H1 (cell line): Measurements from ENCODE around the gene ZNF608. TPM values are rescaled to one million over a fixed set of nuclear protein-coding genes. Genes with fewer than 3 reads are reported as not detected.

Experiments
- CTCF ChIA-PET: fragments of 300-600 bp; sonication (Branson Sonifier 250); formaldehyde crosslinking; loops from one replicate; lab custom pipeline; 2021; ENCODE audit not compliant: partially characterized antibody; lab: Charles Lee
- POLR2A ChIA-PET: fragments of 300-600 bp; sonication (Branson Sonifier 250); formaldehyde crosslinking; loops from one replicate; lab custom pipeline; 2021; ENCODE audit warnings: inconsistent platforms; ENCODE audit not compliant: partially characterized antibody; lab: Charles Lee
- DNase-seq, 2 experiments: peaks; one replicate each; pipeline versions ENCODE4 v3.0.0 to v3.0.0-alpha.2; 2010 to 2022; ENCODE audit warnings: low spot score in 2 of 2, low read depth in 1 of 2, mixed read lengths in 1 of 2
- FAIRE-seq: peaks from 2 replicates; lab custom pipeline; 2011; peaks lifted over from hg19 to GRCh38; lab: Jason Lieb, UNC
- H2AFZ ChIP-seq: 2 replicates; pipeline ENCODE4 v1.8.1; 2012; ENCODE audit warnings: low read length, inconsistent platforms
- H2AK5ac ChIP-seq: 2 replicates; pipeline ENCODE4 v1.6.1; 2013; ENCODE audit warnings: low read depth, low read length
- H2BK120ac ChIP-seq: replicated peaks from 2 replicates; pipeline ENCODE3; 2013; ENCODE audit warnings: low read depth, low read length, inconsistent platforms
- H2BK12ac ChIP-seq: 2 replicates; pipeline ENCODE4 v1.6.1; 2013; ENCODE audit warnings: low read depth, low read length
- H2BK15ac ChIP-seq: 2 replicates; pipeline ENCODE4 v1.6.1; 2013; ENCODE audit warnings: low read length
- H2BK20ac ChIP-seq: 2 replicates; pipeline ENCODE4 v1.6.1; 2013; ENCODE audit warnings: low read length
- H2BK5ac ChIP-seq: 2 replicates; pipeline ENCODE4 v1.6.1; 2013; ENCODE audit warnings: low read depth, low read length
- H3K14ac ChIP-seq: 2 replicates; pipeline ENCODE4 v1.6.1; 2013; ENCODE audit warnings: inconsistent platforms; ENCODE audit not compliant: insufficient read length
- H3K18ac ChIP-seq: 2 replicates; pipeline ENCODE4 v1.6.1; 2013; ENCODE audit warnings: low read length; ENCODE audit errors: extremely low read depth
- H3K23ac ChIP-seq: 2 replicates; pipeline ENCODE4 v1.6.1; 2013; ENCODE audit warnings: inconsistent platforms; ENCODE audit not compliant: insufficient read length
- H3K23me2 ChIP-seq: 2 replicates; pipeline ENCODE4 v1.6.1; 2013; ENCODE audit warnings: low read depth, low read length
- H3K27ac ChIP-seq: 2 replicates; pipeline ENCODE4 v1.6.1; 2011; ENCODE audit warnings: low read depth, low read length, inconsistent platforms
- H3K27me3 ChIP-seq, 4 experiments: replicated peaks in 1 of 4; 1 replicate in 1 of 4; 2 replicates in 3 of 4; pipeline versions ENCODE4 v1.6.1 to v1.8.1; 2011 to 2013; ENCODE audit warnings: low read length in 3 of 4, mild to moderate bottlenecking in 3 of 4, inconsistent platforms in 2 of 4, mixed read lengths in 2 of 4, moderate library complexity in 1 of 4; ENCODE audit not compliant: control insufficient read depth in 3 of 4, insufficient read depth in 3 of 4; ENCODE audit errors: extremely low read depth in 1 of 4
- H3K36me3 ChIP-seq, 4 experiments: 2 replicates each; pipeline versions ENCODE4 v1.6.1 to v1.8.1; 2011 to 2013; ENCODE audit warnings: mild to moderate bottlenecking in 4 of 4, low read length in 3 of 4, moderate library complexity in 2 of 4, control low read depth in 1 of 4, inconsistent platforms in 1 of 4; ENCODE audit not compliant: insufficient read depth in 4 of 4, control insufficient read depth in 2 of 4
- H3K4ac ChIP-seq: replicated peaks from 2 replicates; pipeline ENCODE3; 2013; ENCODE audit warnings: low read length, low read depth, mixed read lengths, inconsistent platforms; ENCODE audit not compliant: insufficient read length
- H3K4me1 ChIP-seq, 4 experiments: replicated peaks in 1 of 4; 1 replicate in 1 of 4; 2 replicates in 3 of 4; pipeline versions ENCODE4 v1.6.1 to v1.8.1; 2011 to 2013; ENCODE audit warnings: low read length in 3 of 4, inconsistent platforms in 2 of 4, mixed read lengths in 1 of 4; ENCODE audit not compliant: insufficient read depth in 4 of 4, control insufficient read depth in 3 of 4
- H3K4me2 ChIP-seq, 2 experiments: 2 replicates each; pipeline versions ENCODE4 v1.6.1 to v1.8.1; 2011 to 2013; ENCODE audit warnings: low read depth in 2 of 2, low read length in 2 of 2, control low read depth in 1 of 2, inconsistent platforms in 1 of 2, mild to moderate bottlenecking in 1 of 2; ENCODE audit not compliant: insufficient read depth in 1 of 2
- H3K4me3 ChIP-seq, 4 experiments: fragments of 200-600, 300-600 bp in 1 of 4; sonication (generic), shearing (Covaris generic), sonication (Bioruptor Twin) in 1 of 4; 2 replicates each; pipeline versions ENCODE4 v1.5.1 to v1.8.1; 2011 to 2016; ENCODE audit warnings: low read length in 4 of 4, low read depth in 3 of 4, control low read depth in 2 of 4, inconsistent platforms in 2 of 4, mild to moderate bottlenecking in 2 of 4, mixed read lengths in 1 of 4, moderate library complexity in 1 of 4; ENCODE audit not compliant: insufficient read depth in 2 of 4; ENCODE audit errors: extremely low read depth in 1 of 4
- H3K56ac ChIP-seq: replicated peaks from 2 replicates; pipeline ENCODE3; 2013; ENCODE audit warnings: low read depth, mild to moderate bottlenecking, mixed read lengths, low read length, inconsistent platforms; ENCODE audit not compliant: insufficient read length
- H3K79me1 ChIP-seq: 2 replicates; pipeline ENCODE4 v1.6.1; 2013; ENCODE audit warnings: low read depth, low read length, control low read depth
- H3K79me2 ChIP-seq, 2 experiments: 2 replicates each; pipeline versions ENCODE4 v1.6.1 to v1.8.1; 2012 to 2013; ENCODE audit warnings: low read length in 2 of 2, mild to moderate bottlenecking in 2 of 2, inconsistent platforms in 1 of 2; ENCODE audit not compliant: insufficient read depth in 2 of 2, control insufficient read depth in 1 of 2
- H3K9ac ChIP-seq, 4 experiments: replicated peaks in 1 of 4; 1 replicate in 1 of 4; 2 replicates in 3 of 4; pipeline versions ENCODE4 v1.6.1 to v1.8.1; 2011 to 2013; ENCODE audit warnings: low read depth in 3 of 4, low read length in 3 of 4, control low read depth in 2 of 4, mild to moderate bottlenecking in 2 of 4, moderate library complexity in 2 of 4, inconsistent platforms in 1 of 4; ENCODE audit errors: extremely low read depth in 1 of 4
- H3K9me3 ChIP-seq, 2 experiments: 2 replicates each; pipeline versions ENCODE4 v1.6.1 to v1.8.1; 2012 to 2013; ENCODE audit warnings: mild to moderate bottlenecking in 2 of 2, moderate library complexity in 2 of 2, control low read depth in 1 of 2, inconsistent platforms in 1 of 2, low read depth in 1 of 2, low read length in 1 of 2, mixed read lengths in 1 of 2; ENCODE audit not compliant: insufficient read depth in 2 of 2
- H4K20me1 ChIP-seq, 2 experiments: replicated peaks in 1 of 2; 2 replicates each; pipeline versions ENCODE3 to v1.8.1; 2011 to 2013; ENCODE audit warnings: inconsistent platforms in 2 of 2, low read length in 2 of 2, mild to moderate bottlenecking in 1 of 2; ENCODE audit not compliant: insufficient read depth in 2 of 2, control insufficient read depth in 1 of 2
- H4K5ac ChIP-seq: 2 replicates; pipeline ENCODE4 v1.6.1; 2013; ENCODE audit warnings: low read length, low read depth, mixed read lengths, inconsistent platforms; ENCODE audit not compliant: insufficient read length
- H4K8ac ChIP-seq: 2 replicates; pipeline ENCODE4 v1.8.0; 2013; ENCODE audit warnings: mild to moderate bottlenecking, moderate library complexity, low read length, inconsistent platforms; ENCODE audit not compliant: insufficient read depth; ENCODE audit errors: extremely low read depth
- H4K91ac ChIP-seq: replicated peaks from 2 replicates; pipeline ENCODE3; 2013; ENCODE audit warnings: low read length, mixed read lengths, inconsistent platforms; ENCODE audit not compliant: insufficient read length
- ASH2L ChIP-seq: fragments of 200-600, 300-600 bp; sonication (generic); IDR thresholded peaks from one replicate; pipeline ENCODE4 v1.7.1; 2017; ENCODE audit warnings: low read length
- ATF3 ChIP-seq: IDR thresholded peaks from 2 replicates; pipeline ENCODE4 v1.6.1; 2011; ENCODE audit warnings: low read depth, mild to moderate bottlenecking, low read length; ENCODE audit not compliant: insufficient read depth
- CBX5 ChIP-seq: fragments of 300-800, 300-1000 bp; sonication (generic); IDR thresholded peaks from 2 replicates; pipeline ENCODE4 v1.7.1; 2016; ENCODE audit warnings: antibody characterized with exemption, low read length, low read depth
- E2F6 ChIP-seq: IDR thresholded peaks from 2 replicates; pipeline ENCODE4 v1.6.1; 2012; ENCODE audit warnings: inconsistent platforms
- EP300 ChIP-seq, 2 experiments: IDR thresholded peaks; 1 replicate in 1 of 2; 2 replicates in 1 of 2; pipeline ENCODE4 v1.6.1; 2011 to 2012; ENCODE audit warnings: low read depth in 2 of 2, low read length in 2 of 2, mild to moderate bottlenecking in 2 of 2, borderline replicate concordance in 1 of 2, inconsistent platforms in 1 of 2, moderate library complexity in 1 of 2
- GTF2F1 ChIP-seq: IDR thresholded peaks from 2 replicates; pipeline ENCODE4 v1.6.1; 2012; ENCODE audit warnings: low read depth, low read length, improper control_type of control experiment, borderline replicate concordance
- HDAC2 ChIP-seq, 2 experiments: fragments of 300-600 bp in 1 of 2; sonication (generic) in 1 of 2; IDR thresholded peaks; 2 replicates each; pipeline ENCODE4 v1.6.1; 2011 to 2012; ENCODE audit warnings: low read depth in 2 of 2, low read length in 2 of 2, mild to moderate bottlenecking in 2 of 2, moderate library complexity in 2 of 2, borderline replicate concordance in 1 of 2, inconsistent platforms in 1 of 2
- HDAC6 ChIP-seq: IDR thresholded peaks from one replicate; pipeline ENCODE4 v1.7.1; 2012; ENCODE audit warnings: low read depth, mild to moderate bottlenecking, inconsistent platforms, low read length, moderate library complexity
- JUND ChIP-seq: IDR thresholded peaks from 2 replicates; pipeline ENCODE4 v1.6.1; 2011; ENCODE audit warnings: mild to moderate bottlenecking, improper control_type of control experiment, low read length
- NRF1 ChIP-seq: IDR thresholded peaks from 2 replicates; pipeline ENCODE4 v1.6.1; 2011; ENCODE audit warnings: mild to moderate bottlenecking, low read depth, low read length, improper control_type of control experiment
- RBBP5 ChIP-seq: IDR thresholded peaks from 2 replicates; pipeline ENCODE4 v1.7.1; 2012; ENCODE audit warnings: low read depth, mild to moderate bottlenecking, inconsistent platforms, low read length, moderate library complexity, borderline replicate concordance
- SRF ChIP-seq: IDR thresholded peaks from 2 replicates; pipeline ENCODE4 v1.6.1; 2011; ENCODE audit warnings: mild to moderate bottlenecking, low read depth, low read length, moderate library complexity
- TBP ChIP-seq: IDR thresholded peaks from 2 replicates; pipeline ENCODE4 v1.6.1; 2011; ENCODE audit warnings: low read depth, low read length, improper control_type of control experiment
- WGBS, 2 experiments: shearing (Covaris generic) in 1 of 2; methylation state at CpG; one replicate each; pipeline versions ENCODE4 v1.1.6 to v1.1.7; 2013 to 2015; ENCODE audit warnings: low lambda C conversion rate in 2 of 2, mixed read lengths in 2 of 2, inconsistent platforms in 1 of 2, low coverage in 1 of 2, missing lambda C conversion rate in 1 of 2; ENCODE audit not compliant: insufficient replicate concordance in 2 of 2, insufficient coverage in 1 of 2, insufficient read length in 1 of 2; ENCODE audit errors: extremely low coverage in 1 of 2, missing lambda C conversion rate in 1 of 2; 5-methylcytosine and 5-hydroxymethylcytosine counted together
- polyA plus RNA-seq, 7 experiments: library from polyadenylated mRNA; depleted of rRNA in 3 of 7; stranded (reverse) in 5 of 7; unstranded in 2 of 7; fragments of >200 nt in 5 of 7; fragments of 200-250 nt in 2 of 7; gene quantifications; 1 replicate in 5 of 7; 2 replicates in 1 of 7; 4 replicates in 1 of 7; pipeline versions ENCODE4 v1.2.1 to v1.2.3, GENCODE V29; 2011 to 2013; ENCODE audit warnings: missing spikeins in 2 of 7, mixed read lengths in 2 of 7
- total RNA-seq: library from RNA; stranded (reverse); fragmentation: NEBNext Ultra II Directional; extraction: Animal tissue kit (Norgen Biotek cat#: 25700); gene quantifications from 2 replicates; pipeline ENCODE4 v1.2.1, GENCODE V29; 2021

Gene ZNF608
- total and polyA plus RNA-seq, 2 of the 8 experiments (the other 6 are each of a cell fraction or from before 2014, with no cell fraction given) = 17.2 to 40.8 TPM

GRCh38 chr5:124764585-124764984 is 18.1 kb upstream of the ZNF608 start:
- Histone ChIP-seq H3K4me2 (no peak overlapping the region), H2AK5ac (no peak overlapping the region), H3K23ac (no peak overlapping the region), H4K8ac (no peak overlapping the region), H2BK20ac (no peak overlapping the region), H4K5ac (no peak overlapping the region), H3K4me3 (no peak overlapping the region), H2BK5ac (no peak overlapping the region), H2BK15ac (no peak overlapping the region), H3K14ac (no peak overlapping the region), H3K9ac (no peak overlapping the region), H3K56ac (no peak overlapping the region), H3K23me2 (no peaks in the 10 kb centered on the region), H3K79me2 (no peaks in the 10 kb centered on the region), H3K36me3 (no peaks in the 10 kb centered on the region), H3K79me1 (no peaks in the 10 kb centered on the region), H2BK120ac (no peak overlapping the region), H3K9me3 (no peaks in the 10 kb centered on the region), H3K27me3 (no peaks in the 10 kb centered on the region), H2AFZ (no peak overlapping the region), H3K4ac (no peak overlapping the region), H3K4me1 (peaks cover 0 to 3% (median 0%) of the 10 kb centered on the region in 4 experiments; a peak in 1 of 7 replicates), H3K27ac (no peak overlapping the region), H3K18ac (no peak overlapping the region), H4K91ac (no peak overlapping the region), H4K20me1 (no peaks in the 10 kb centered on the region), H2BK12ac (no peak overlapping the region)
- CTCF ChIA-PET = interaction anchor here (0.6 kb wide), 3 partner anchors 22 to 361 kb away, joined by 3 to 4 read pairs (median 3); no protein-coding TSS in a partner anchor
- POLR2A ChIA-PET = no interaction called here
- no peak for FAIRE-seq
- DNase-seq = no peak
- 94% methylated on average over 1 of the region's 1 CpG; no CpG with 5 or more reads in 1 of the 2 experiments for WGBS, 2 experiments
- TF ChIP-seq NRF1 (no peak), HDAC2 (IDR thresholded peaks at IDR 0.05; ENCODE audit: borderline replicate concordance in 1 of 2, low read depth in 2 of 2, low read length in 2 of 2) (no peak), ASH2L (no peak), GTF2F1 (no peak), E2F6 (no peak), EP300 (IDR thresholded peaks at IDR 0.05; ENCODE audit: borderline replicate concordance in 1 of 2, low read depth in 2 of 2, low read length in 2 of 2) (no peak), RBBP5 (no peak), TBP (no peak), ATF3 (no peak), CBX5 (no peak), HDAC6 (no peak), JUND (no peak), SRF (no peak)
